ENCODE data around the gene ATF6.

ATF6 gene

DNA sequence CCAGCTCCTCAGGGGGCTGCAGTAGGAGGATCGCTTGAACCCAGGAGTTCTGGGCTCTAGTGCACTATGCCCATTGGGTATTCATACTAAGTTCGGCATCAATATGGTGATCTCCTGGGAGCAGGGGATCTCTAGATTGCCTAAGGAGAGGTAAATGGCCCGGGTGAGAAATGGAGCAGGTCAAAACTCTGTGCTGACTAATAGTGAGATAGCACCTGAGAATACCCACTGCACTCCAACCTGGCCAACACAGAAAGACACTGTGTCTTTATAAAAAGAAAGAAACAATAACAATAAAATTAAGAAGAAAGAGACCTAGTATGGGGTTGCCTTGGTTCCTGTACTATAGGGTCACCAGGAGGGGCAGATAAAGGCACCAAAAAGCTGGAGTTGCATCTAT is 30.3 kb upstream of the ATF6 start:
- H3K4me3 ChIP-seq (ENCODE audit: low read length in 2 of 2), result no peak overlapping the region
- peaks cover 2 to 3% of the 10 kb centered on the region in 2 donors for H3K27me3 ChIP-seq (ENCODE audit: control insufficient read depth in 2 of 2, insufficient read depth in 2 of 2, low read length in 2 of 2)
- no peaks in the 10 kb centered on the region for H3K36me3 ChIP-seq (ENCODE audit: control insufficient read depth in 2 of 2, insufficient read depth in 2 of 2, low read length in 2 of 2)
- peaks cover 0 to 4% of the 10 kb centered on the region in 2 donors for H3K4me1 ChIP-seq (ENCODE audit: control insufficient read depth in 2 of 2, insufficient read depth in 2 of 2, low read length in 2 of 2)
- H3K27ac ChIP-seq (ENCODE audit: low read depth in 2 of 2, low read length in 2 of 2), result no peak overlapping the region
- no peaks in the 10 kb centered on the region for H3K9me3 ChIP-seq (ENCODE audit: control insufficient read depth in 2 of 2, low read length in 2 of 2)
- no peak overlapping the region for H3K9ac ChIP-seq (ENCODE audit: low read depth in 1 of 2, low read length in 2 of 2)

DNA sequence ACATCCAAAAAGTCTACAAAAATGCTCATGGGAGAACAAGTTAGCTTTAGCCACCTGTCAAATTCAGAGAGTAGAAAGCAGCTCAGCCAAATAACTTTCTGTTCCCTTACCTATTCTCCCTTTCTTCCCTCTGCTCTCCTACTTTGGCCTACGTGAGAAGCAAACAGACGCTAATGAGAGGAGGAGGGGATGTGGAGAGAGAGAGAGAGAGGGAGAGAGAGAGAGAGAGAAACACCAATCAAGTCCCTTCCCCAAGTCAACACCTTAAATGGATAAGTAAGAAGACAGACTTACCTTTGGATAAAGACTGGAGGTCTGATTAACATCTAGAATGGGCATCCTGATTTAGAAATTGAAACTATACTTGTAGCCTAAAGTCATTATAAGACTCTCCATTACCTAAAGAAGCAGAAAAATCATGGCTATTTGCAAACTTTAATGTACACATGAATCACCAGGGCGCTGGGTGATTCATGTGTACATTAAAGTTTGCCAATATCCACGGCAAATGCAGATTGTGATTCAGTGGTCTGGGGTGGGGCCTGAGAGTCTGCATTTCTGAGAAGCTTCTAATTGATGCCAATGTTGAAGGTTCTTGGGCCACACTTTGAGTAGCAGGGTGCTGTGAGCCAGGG is 29.7 kb upstream of the ATF6 start:
- H3K27me3 ChIP-seq (ENCODE audit: control insufficient read depth in 2 of 2, insufficient read depth in 2 of 2, low read length in 2 of 2), result peaks cover 2 to 3% of the 10 kb centered on the region in 2 donors
- no peak overlapping the region for H3K9ac ChIP-seq (ENCODE audit: low read depth in 1 of 2, low read length in 2 of 2)
- no peaks in the 10 kb centered on the region for H3K36me3 ChIP-seq (ENCODE audit: control insufficient read depth in 2 of 2, insufficient read depth in 2 of 2, low read length in 2 of 2)
- no peak overlapping the region for H3K27ac ChIP-seq (ENCODE audit: low read depth in 2 of 2, low read length in 2 of 2)
- peaks cover 0 to 4% of the 10 kb centered on the region in 2 donors for H3K4me1 ChIP-seq (ENCODE audit: control insufficient read depth in 2 of 2, insufficient read depth in 2 of 2, low read length in 2 of 2)
- H3K4me3 ChIP-seq (ENCODE audit: low read length in 2 of 2), result no peak overlapping the region
- no peaks in the 10 kb centered on the region for H3K9me3 ChIP-seq (ENCODE audit: control insufficient read depth in 2 of 2, low read length in 2 of 2)

- no peak overlapping the region for H3K27ac ChIP-seq (ENCODE audit: low read depth in 2 of 2, low read length in 2 of 2)
- H3K36me3 ChIP-seq (ENCODE audit: control insufficient read depth in 2 of 2, insufficient read depth in 2 of 2, low read length in 2 of 2), result no peaks in the 10 kb centered on the region
- H3K4me1 ChIP-seq (ENCODE audit: control insufficient read depth in 2 of 2, insufficient read depth in 2 of 2, low read length in 2 of 2), result peaks cover 0 to 4% of the 10 kb centered on the region in 2 donors
- no peaks in the 10 kb centered on the region for H3K9me3 ChIP-seq (ENCODE audit: control insufficient read depth in 2 of 2, low read length in 2 of 2)
- peaks cover 0 to 3% of the 10 kb centered on the region in 2 donors for H3K27me3 ChIP-seq (ENCODE audit: control insufficient read depth in 2 of 2, insufficient read depth in 2 of 2, low read length in 2 of 2)
- no peak overlapping the region for H3K4me3 ChIP-seq (ENCODE audit: low read length in 2 of 2)
- no peak overlapping the region for H3K9ac ChIP-seq (ENCODE audit: low read depth in 1 of 2, low read length in 2 of 2)
Measured at GRCh38 chr1:161737625-161738024, 28.5 kb upstream of the ATF6 start.

DNA sequence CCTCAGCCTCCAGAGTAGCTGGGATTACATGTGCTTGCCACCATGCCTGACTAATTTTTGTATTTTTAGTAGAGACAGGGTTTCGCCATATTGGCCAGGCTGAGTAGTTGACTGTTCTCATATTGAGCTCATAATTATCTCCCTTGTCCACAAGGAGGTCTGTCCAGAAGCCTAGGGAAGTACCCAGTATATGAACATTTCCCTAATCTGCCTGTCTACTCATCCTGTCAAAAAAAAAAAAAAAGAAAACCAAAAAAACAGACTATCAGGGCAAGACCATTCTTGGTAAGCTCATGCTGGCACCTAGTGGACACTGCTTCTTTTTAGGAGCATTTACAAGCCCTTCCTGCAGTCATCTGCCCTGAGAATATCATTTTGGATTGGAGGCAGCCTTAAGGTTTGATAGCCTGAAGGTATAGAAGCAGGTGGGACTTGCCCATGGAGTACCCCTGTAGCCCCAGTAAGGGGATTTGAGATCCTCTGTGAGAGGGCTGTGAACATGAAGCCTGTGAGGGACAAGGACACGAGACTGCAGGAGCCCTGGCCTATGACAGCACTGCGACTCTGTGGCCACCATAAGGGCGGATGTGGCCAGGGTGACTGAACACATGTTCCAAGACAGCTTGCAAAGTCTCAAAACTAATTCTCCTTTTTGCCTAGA is 27.4 kb upstream of the ATF6 start:
- no peak overlapping the region for H3K4me3 ChIP-seq (ENCODE audit: low read length in 2 of 2)
- no peaks in the 10 kb centered on the region for H3K9me3 ChIP-seq (ENCODE audit: control insufficient read depth in 2 of 2, low read length in 2 of 2)
- H3K27ac ChIP-seq (ENCODE audit: low read depth in 2 of 2, low read length in 2 of 2), result peak overlapping the region; percentile 45 to 69
- H3K9ac ChIP-seq (ENCODE audit: low read depth in 1 of 2, low read length in 2 of 2), result no peak overlapping the region
- H3K4me1 ChIP-seq (ENCODE audit: control insufficient read depth in 2 of 2, insufficient read depth in 2 of 2, low read length in 2 of 2), result peaks cover 0 to 4% of the 10 kb centered on the region in 2 donors
- H3K27me3 ChIP-seq (ENCODE audit: control insufficient read depth in 2 of 2, insufficient read depth in 2 of 2, low read length in 2 of 2), result no peaks in the 10 kb centered on the region
- H3K36me3 ChIP-seq (ENCODE audit: control insufficient read depth in 2 of 2, insufficient read depth in 2 of 2, low read length in 2 of 2), result no peaks in the 10 kb centered on the region

GRCh38 chr1:161739865-161740566 is 26.1 kb upstream of the ATF6 start:
- Histone ChIP-seq H3K9ac (ENCODE audit: low read depth in 1 of 2, low read length in 2 of 2) (no peak overlapping the region), H3K4me1 (ENCODE audit: control insufficient read depth in 2 of 2, insufficient read depth in 2 of 2, low read length in 2 of 2) (peaks cover 0 to 4% of the 10 kb centered on the region in 2 donors), H3K27me3 (ENCODE audit: control insufficient read depth in 2 of 2, insufficient read depth in 2 of 2, low read length in 2 of 2) (no peaks in the 10 kb centered on the region), H3K27ac (ENCODE audit: low read depth in 2 of 2, low read length in 2 of 2) (peak overlapping the region; percentile 45 to 69), H3K9me3 (ENCODE audit: control insufficient read depth in 2 of 2, low read length in 2 of 2) (no peaks in the 10 kb centered on the region), H3K36me3 (ENCODE audit: control insufficient read depth in 2 of 2, insufficient read depth in 2 of 2, low read length in 2 of 2) (no peaks in the 10 kb centered on the region), H3K4me3 (ENCODE audit: low read length in 2 of 2) (no peak overlapping the region)

DNA sequence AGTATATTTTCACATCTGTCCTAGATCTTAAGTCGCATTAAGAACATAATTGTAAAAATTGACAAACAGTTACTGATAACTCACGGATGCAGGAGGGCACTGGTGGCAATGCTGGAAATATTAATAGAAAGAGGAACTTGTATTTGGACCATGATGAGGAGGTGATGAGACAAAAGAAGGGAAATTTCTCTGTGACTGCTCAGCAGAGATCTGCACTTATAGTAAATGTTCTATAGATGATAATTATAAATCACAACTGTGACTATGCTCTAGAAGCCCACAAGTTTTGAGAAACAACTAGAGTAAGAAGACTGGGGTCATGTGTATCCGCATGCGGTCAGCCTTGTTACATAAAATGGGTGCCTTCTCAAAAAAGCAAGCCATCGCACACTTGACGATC is 25.2 kb upstream of the ATF6 start:
- H3K9ac ChIP-seq (ENCODE audit: low read depth in 1 of 2, low read length in 2 of 2), result no peak overlapping the region
- no peaks in the 10 kb centered on the region for H3K9me3 ChIP-seq (ENCODE audit: control insufficient read depth in 2 of 2, low read length in 2 of 2)
- H3K27ac ChIP-seq (ENCODE audit: low read depth in 2 of 2, low read length in 2 of 2), result peak overlapping the region; percentile 35 to 41
- H3K27me3 ChIP-seq (ENCODE audit: control insufficient read depth in 2 of 2, insufficient read depth in 2 of 2, low read length in 2 of 2), result no peaks in the 10 kb centered on the region
- H3K4me1 ChIP-seq (ENCODE audit: control insufficient read depth in 2 of 2, insufficient read depth in 2 of 2, low read length in 2 of 2), result peaks cover 0 to 4% of the 10 kb centered on the region in 2 donors
- no peaks in the 10 kb centered on the region for H3K36me3 ChIP-seq (ENCODE audit: control insufficient read depth in 2 of 2, insufficient read depth in 2 of 2, low read length in 2 of 2)
- no peak overlapping the region for H3K4me3 ChIP-seq (ENCODE audit: low read length in 2 of 2)

GRCh38 chr1:161743231-161743630 is 22.9 kb upstream of the ATF6 start:
- Histone ChIP-seq H3K9me3 (ENCODE audit: control insufficient read depth in 2 of 2, low read length in 2 of 2) (no peaks in the 10 kb centered on the region), H3K4me1 (ENCODE audit: control insufficient read depth in 2 of 2, insufficient read depth in 2 of 2, low read length in 2 of 2) (peaks cover 0 to 4% of the 10 kb centered on the region in 2 donors), H3K4me3 (ENCODE audit: low read length in 2 of 2) (no peak overlapping the region), H3K9ac (ENCODE audit: low read depth in 1 of 2, low read length in 2 of 2) (no peak overlapping the region), H3K27ac (ENCODE audit: low read depth in 2 of 2, low read length in 2 of 2) (no peak overlapping the region), H3K27me3 (ENCODE audit: control insufficient read depth in 2 of 2, insufficient read depth in 2 of 2, low read length in 2 of 2) (no peaks in the 10 kb centered on the region), H3K36me3 (ENCODE audit: control insufficient read depth in 2 of 2, insufficient read depth in 2 of 2, low read length in 2 of 2) (no peaks in the 10 kb centered on the region)

DNA sequence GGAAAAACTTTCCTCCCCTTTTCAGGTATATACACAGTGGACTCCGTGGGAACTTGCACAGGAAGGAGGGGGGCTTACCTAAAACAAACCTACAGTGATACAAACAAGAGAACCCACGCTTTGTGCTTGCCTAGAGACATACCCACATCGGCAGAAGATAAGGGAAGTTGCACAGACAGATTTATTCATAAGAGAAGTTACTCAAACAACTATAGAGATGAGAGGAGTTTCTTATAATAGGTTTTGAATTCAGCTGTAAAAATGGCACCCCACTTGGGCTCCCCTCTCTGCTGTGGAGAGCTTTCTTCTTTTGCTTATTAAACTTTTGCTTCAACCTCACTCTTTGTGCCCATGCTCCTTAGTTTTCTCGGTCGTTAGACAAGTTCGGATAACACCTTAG is 18.3 kb upstream of the ATF6 start:
- Histone ChIP-seq H3K4me3 (ENCODE audit: low read length in 2 of 2) (no peak overlapping the region), H3K9ac (ENCODE audit: low read depth in 1 of 2, low read length in 2 of 2) (no peak overlapping the region), H3K27ac (ENCODE audit: low read depth in 2 of 2, low read length in 2 of 2) (no peak overlapping the region), H3K36me3 (ENCODE audit: control insufficient read depth in 2 of 2, insufficient read depth in 2 of 2, low read length in 2 of 2) (peaks cover 6% of the 10 kb centered on the region in 2 donors), H3K27me3 (ENCODE audit: control insufficient read depth in 2 of 2, insufficient read depth in 2 of 2, low read length in 2 of 2) (no peaks in the 10 kb centered on the region), H3K4me1 (ENCODE audit: control insufficient read depth in 2 of 2, insufficient read depth in 2 of 2, low read length in 2 of 2) (peaks cover 6 to 8% of the 10 kb centered on the region in 2 donors), H3K9me3 (ENCODE audit: control insufficient read depth in 2 of 2, low read length in 2 of 2) (no peaks in the 10 kb centered on the region)

DNA sequence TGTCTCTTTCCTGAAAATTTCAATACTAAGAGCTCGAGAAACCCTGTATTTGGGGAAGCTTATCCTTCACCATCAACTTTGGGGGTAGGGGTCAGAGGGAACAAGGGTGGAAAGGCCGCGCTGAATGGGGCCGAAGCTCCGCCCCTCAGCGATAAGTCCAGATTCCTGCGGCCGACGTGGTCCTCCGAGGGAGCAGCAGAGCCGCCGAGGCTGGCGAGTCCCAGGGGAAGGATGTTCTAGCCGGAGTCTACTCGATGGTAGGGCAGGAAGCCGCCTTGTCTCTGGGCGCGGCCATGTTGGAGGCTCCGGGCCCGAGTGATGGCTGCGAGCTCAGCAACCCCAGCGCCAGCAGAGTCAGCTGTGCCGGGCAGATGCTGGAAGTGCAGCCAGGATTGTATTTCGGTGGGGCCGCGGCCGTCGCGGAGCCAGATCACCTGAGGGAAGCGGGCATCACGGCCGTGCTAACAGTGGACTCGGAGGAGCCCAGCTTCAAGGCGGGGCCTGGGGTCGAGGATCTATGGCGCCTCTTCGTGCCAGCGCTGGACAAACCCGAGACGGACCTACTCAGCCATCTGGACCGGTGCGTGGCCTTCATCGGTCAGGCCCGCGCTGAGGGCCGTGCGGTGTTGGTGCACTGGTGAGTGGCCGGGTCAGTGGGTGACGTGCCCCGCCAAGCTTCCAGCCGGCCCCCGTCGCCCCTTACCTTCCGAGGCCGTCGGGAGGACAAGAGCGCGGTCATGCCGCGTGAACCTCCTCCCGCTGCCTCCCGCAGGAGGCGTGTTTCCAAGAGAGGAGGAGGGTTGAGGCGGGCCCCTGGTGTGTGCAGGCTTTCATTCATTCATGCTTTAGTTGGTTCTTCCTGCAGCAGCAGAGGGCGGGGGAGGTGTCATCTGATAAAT is 16.4 kb upstream of the ATF6 start, which contains the start of gene DUSP12:
Gene DUSP12, plus strand, starts transcription at position 278 of the 899 bp plus-strand sequence. Its CDS starts 16 bp downstream, at position 294.
- H3K36me3 ChIP-seq (ENCODE audit: control insufficient read depth in 2 of 2, insufficient read depth in 2 of 2, low read length in 2 of 2), result peaks cover 21% of the 10 kb centered on the region in 2 donors
- H3K9ac ChIP-seq (ENCODE audit: low read depth in 1 of 2, low read length in 2 of 2), result peak within 1 kb of the TSS; percentile 80 to 81
- peak within 1 kb of the TSS; percentile 88 to 92 for H3K4me3 ChIP-seq (ENCODE audit: low read length in 2 of 2)
- H3K4me1 ChIP-seq (ENCODE audit: control insufficient read depth in 2 of 2, insufficient read depth in 2 of 2, low read length in 2 of 2), result peaks cover 6 to 8% of the 10 kb centered on the region in 2 donors
- peak within 1 kb of the TSS; percentile 89 to 91 for H3K27ac ChIP-seq (ENCODE audit: low read depth in 2 of 2, low read length in 2 of 2)
- H3K9me3 ChIP-seq (ENCODE audit: control insufficient read depth in 2 of 2, low read length in 2 of 2), result no peaks in the 10 kb centered on the region
- no peaks in the 10 kb centered on the region for H3K27me3 ChIP-seq (ENCODE audit: control insufficient read depth in 2 of 2, insufficient read depth in 2 of 2, low read length in 2 of 2)
